ENCODE measurements around the gene PLCD4. TPM values are rescaled to one million over a fixed set of nuclear protein-coding genes. Genes with fewer than 3 reads are reported as not detected.

The PLCD4 gene
- total and polyA plus RNA-seq, 10 of the 15 experiments (the other 5 are each of a cell fraction or from before 2014, with no cell fraction given): under 0.01 to 1.5 (median 0.23) TPM; not detected in 2

DNA sequence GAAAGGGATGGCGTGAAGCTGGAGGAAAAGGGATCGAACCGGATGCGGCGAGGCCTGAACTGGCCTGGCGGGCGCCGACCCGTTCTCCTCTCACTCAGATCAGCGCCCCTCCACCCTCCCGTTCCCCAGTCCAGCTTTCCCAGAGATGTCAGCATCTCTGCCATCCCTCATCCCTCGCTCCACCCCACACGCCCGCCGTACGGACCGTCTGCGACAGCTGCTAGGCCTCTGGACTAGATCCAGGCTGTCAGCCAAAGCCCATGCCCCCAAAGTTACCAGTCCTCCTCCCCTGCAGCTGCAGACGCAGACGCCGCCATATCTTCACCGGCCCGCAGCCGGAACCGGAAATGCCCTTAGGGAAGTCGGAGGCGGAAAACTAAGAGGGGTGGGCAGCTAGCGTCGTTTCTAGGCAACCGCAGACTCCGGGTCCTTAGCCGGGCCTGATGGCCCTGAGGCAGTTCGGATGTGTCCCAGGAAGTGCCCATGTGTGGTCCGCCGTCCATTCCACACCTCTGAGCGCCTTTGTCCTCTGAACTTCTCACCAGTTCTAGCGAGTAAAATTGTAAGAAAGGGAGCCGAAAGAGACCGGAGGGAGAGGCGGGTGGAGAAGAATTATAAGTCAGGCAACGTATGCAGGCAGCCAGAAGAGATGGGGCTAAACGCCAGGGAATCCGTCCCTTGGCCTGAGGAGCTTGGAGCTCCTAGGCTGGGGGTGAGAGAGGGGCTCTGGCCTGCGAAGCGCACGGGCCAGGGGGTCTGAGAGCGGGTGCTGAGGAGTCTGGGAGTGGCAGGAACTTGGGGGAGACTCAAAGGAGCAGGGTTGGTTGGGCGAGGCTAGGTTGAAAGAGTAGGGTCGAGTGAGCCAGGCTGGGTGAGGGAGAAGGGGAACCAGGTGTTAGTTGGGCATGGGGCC is 64.2 kb downstream of the PLCD4 start, which contains the start of the genes RNF25 and STK36 (continued):
- peak; percentile 80 for TF ChIP-seq MYB (IDR thresholded peaks at IDR 0.05; ENCODE audit: borderline replicate concordance, low read depth, low read length)
- TF ChIP-seq HDGF (IDR thresholded peaks at IDR 0.05): no peak
- TF ChIP-seq, protein P1, sequence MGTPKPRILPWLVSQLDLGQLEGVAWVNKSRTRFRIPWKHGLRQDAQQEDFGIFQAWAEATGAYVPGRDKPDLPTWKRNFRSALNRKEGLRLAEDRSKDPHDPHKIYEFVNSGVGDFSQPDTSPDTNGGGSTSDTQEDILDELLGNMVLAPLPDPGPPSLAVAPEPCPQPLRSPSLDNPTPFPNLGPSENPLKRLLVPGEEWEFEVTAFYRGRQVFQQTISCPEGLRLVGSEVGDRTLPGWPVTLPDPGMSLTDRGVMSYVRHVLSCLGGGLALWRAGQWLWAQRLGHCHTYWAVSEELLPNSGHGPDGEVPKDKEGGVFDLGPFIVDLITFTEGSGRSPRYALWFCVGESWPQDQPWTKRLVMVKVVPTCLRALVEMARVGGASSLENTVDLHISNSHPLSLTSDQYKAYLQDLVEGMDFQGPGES (IDR thresholded peaks at IDR 0.05): no peak
- peak; percentile 43; the same call in 1 of the 2 replicates for TF ChIP-seq MAX (IDR thresholded peaks at IDR 0.05; ENCODE audit: low read depth, low read length)
- TF ChIP-seq NR2F1 (conservative IDR thresholded peaks at IDR 0.05): no peak
- peak; percentile 84 to 93 for TF ChIP-seq SRF (IDR thresholded peaks at IDR 0.05; ENCODE audit: low read depth in 2 of 2, low read length in 2 of 2)
- TF ChIP-seq EP300 (IDR thresholded peaks at IDR 0.05; ENCODE audit: borderline replicate concordance in 1 of 2, control insufficient read depth in 1 of 2, low read depth in 2 of 2, low read length in 2 of 2): no peak
- no peak for TF ChIP-seq SMC3 (IDR thresholded peaks at IDR 0.05; ENCODE audit: borderline replicate concordance, low read length)
- TF ChIP-seq RELA (IDR thresholded peaks at IDR 0.05; ENCODE audit: borderline replicate concordance, partially characterized antibody): no peak
- TF ChIP-seq BCL3 (IDR thresholded peaks at IDR 0.05; ENCODE audit: borderline replicate concordance, insufficient read depth, low read depth, low read length, poor library complexity, severe bottlenecking): no peak
- peak; percentile 36; the same call in 1 of the 2 replicates for TF ChIP-seq BACH1 (IDR thresholded peaks at IDR 0.05; ENCODE audit: borderline replicate concordance)
- peak; percentile 27; the same call in 1 of the 2 replicates for TF ChIP-seq NR2C1 (IDR thresholded peaks at IDR 0.05)
- peak; percentile 72 for TF ChIP-seq IKZF1 (conservative IDR thresholded peaks at IDR 0.05)
- TF ChIP-seq SMARCA5 (IDR thresholded peaks at IDR 0.05): no peak
- TF ChIP-seq SREBF2 (IDR thresholded peaks at IDR 0.05; ENCODE audit: low read length): 0 out of 2 replicates have a peak, but pooled peaks have one; percentile 34
- TF ChIP-seq, protein P2, sequence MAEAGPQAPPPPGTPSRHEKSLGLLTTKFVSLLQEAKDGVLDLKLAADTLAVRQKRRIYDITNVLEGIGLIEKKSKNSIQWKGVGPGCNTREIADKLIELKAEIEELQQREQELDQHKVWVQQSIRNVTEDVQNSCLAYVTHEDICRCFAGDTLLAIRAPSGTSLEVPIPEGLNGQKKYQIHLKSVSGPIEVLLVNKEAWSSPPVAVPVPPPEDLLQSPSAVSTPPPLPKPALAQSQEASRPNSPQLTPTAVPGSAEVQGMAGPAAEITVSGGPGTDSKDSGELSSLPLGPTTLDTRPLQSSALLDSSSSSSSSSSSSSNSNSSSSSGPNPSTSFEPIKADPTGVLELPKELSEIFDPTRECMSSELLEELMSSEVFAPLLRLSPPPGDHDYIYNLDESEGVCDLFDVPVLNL (IDR thresholded peaks at IDR 0.05; ENCODE audit: low read depth, low read length): no peak
- TF ChIP-seq MTA2 (IDR thresholded peaks at IDR 0.05; ENCODE audit: low read depth): no peak
- TF ChIP-seq SPI1 (IDR thresholded peaks at IDR 0.05; ENCODE audit: borderline replicate concordance, insufficient read depth, low read depth, low read length): peak; percentile 29; the same call in 1 of the 2 replicates
- TF ChIP-seq STAT3 (IDR thresholded peaks at IDR 0.05; ENCODE audit: low read depth, low read length): no peak
- TF ChIP-seq HDAC2 (IDR thresholded peaks at IDR 0.05): no peak
- TF ChIP-seq CBX5 (IDR thresholded peaks at IDR 0.05; ENCODE audit: low read depth): no peak
- TF ChIP-seq RBBP5 (conservative IDR thresholded peaks at IDR 0.05): no peak
- peak; percentile 92 for TF ChIP-seq RELB (IDR thresholded peaks at IDR 0.05; ENCODE audit: low read depth)
- TF ChIP-seq, protein P3, sequence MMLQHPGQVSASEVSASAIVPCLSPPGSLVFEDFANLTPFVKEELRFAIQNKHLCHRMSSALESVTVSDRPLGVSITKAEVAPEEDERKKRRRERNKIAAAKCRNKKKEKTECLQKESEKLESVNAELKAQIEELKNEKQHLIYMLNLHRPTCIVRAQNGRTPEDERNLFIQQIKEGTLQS (IDR thresholded peaks at IDR 0.05; ENCODE audit: borderline replicate concordance, extremely low read depth, low read depth, low read length): no peak

Data from GM12878 (cell line).